ENCODE results near the gene UNCX. TPM values are rescaled to one million over a fixed set of nuclear protein-coding genes. Genes with fewer than 3 reads are reported as not detected.

Gene UNCX
- total and polyA plus RNA-seq, 2 of the 4 experiments (the other 2 are of a cell fraction), result not detected

- ATAC-seq (ENCODE audit: low read depth) (no peak), DNase-seq (no peak)
- no peak overlapping the region for H3K14ac ChIP-seq (replicated peaks; ENCODE audit: low read depth, low read length)
- H3K36me3 ChIP-seq (ENCODE audit: control insufficient read depth, insufficient read depth, low read length), result no peaks in the 10 kb centered on the region
- no peak overlapping the region for H2BK120ac ChIP-seq (ENCODE audit: low read depth, low read length)
- 0 out of 2 replicates have a peak, but pooled peaks cover 2% of the 10 kb centered on the region for H3K9me3 ChIP-seq (ENCODE audit: control insufficient read depth, insufficient read depth, low read length)
- no peak overlapping the region for H4K91ac ChIP-seq (ENCODE audit: insufficient read depth, low read depth, low read length)
- no peak overlapping the region for H3K4me2 ChIP-seq (ENCODE audit: low read depth, low read length)
- no peak overlapping the region for H3K4me3 ChIP-seq (ENCODE audit: insufficient read depth, low read depth, low read length)
- no peak overlapping the region for H2BK20ac ChIP-seq (ENCODE audit: low read depth, low read length)
- H3K79me1 ChIP-seq (ENCODE audit: low read depth in 1 of 2, low read length in 2 of 2), result no peaks in the 10 kb centered on the region
- no peak for TF ChIP-seq CTCF (conservative IDR thresholded peaks at IDR 0.05; ENCODE audit: low read depth, low read length)
- TF ChIP-seq MAZ (IDR thresholded peaks at IDR 0.05; ENCODE audit: borderline replicate concordance, low read depth, low read length), result no peak
- TF ChIP-seq ELK1 (IDR thresholded peaks at IDR 0.05; ENCODE audit: borderline replicate concordance, low read depth, low read length), result no peak
- no peak for TF ChIP-seq MXI1 (IDR thresholded peaks at IDR 0.05; ENCODE audit: borderline replicate concordance, low read depth, low read length)
- no peak for TF ChIP-seq NFE2L2 (IDR thresholded peaks at IDR 0.05; ENCODE audit: low read depth, low read length)
- TF ChIP-seq CHD1 (IDR thresholded peaks at IDR 0.05; ENCODE audit: low read depth, low read length), result no peak
- TF ChIP-seq POLR2A (IDR thresholded peaks at IDR 0.05; ENCODE audit: low read depth, low read length), result no peak
- TF ChIP-seq BHLHE40 (IDR thresholded peaks at IDR 0.05; ENCODE audit: low read depth, low read length), result no peak
- TF ChIP-seq RCOR1 (IDR thresholded peaks at IDR 0.05; ENCODE audit: insufficient replicate concordance, low read length), result no peak
- no peak for TF ChIP-seq SMC3 (IDR thresholded peaks at IDR 0.05; ENCODE audit: low read depth, low read length)
- no peak for TF ChIP-seq FOS (IDR thresholded peaks at IDR 0.05; ENCODE audit: low read depth, low read length)
- TF ChIP-seq RAD21 (IDR thresholded peaks at IDR 0.05; ENCODE audit: low read length), result no peak
- no peak for TF ChIP-seq CEBPB (IDR thresholded peaks at IDR 0.05; ENCODE audit: low read depth, low read length)
- TF ChIP-seq RFX5 (IDR thresholded peaks at IDR 0.05; ENCODE audit: low read depth, low read length), result no peak
- TF ChIP-seq MAFK (IDR thresholded peaks at IDR 0.05; ENCODE audit: low read depth, low read length), result no peak
- no peak for TF ChIP-seq USF2 (IDR thresholded peaks at IDR 0.05; ENCODE audit: low read depth, low read length)
- no peak overlapping the region for H2AFZ ChIP-seq (replicated peaks; ENCODE audit: low read length, poor library complexity)
- H4K5ac ChIP-seq (ENCODE audit: low read depth, low read length), result no peak overlapping the region
- H3K4me1 ChIP-seq (ENCODE audit: control insufficient read depth, insufficient read depth, low read length), result no peaks in the 10 kb centered on the region
- H3K9me1 ChIP-seq (ENCODE audit: insufficient read depth, low read length), result no peaks in the 10 kb centered on the region
- no peak overlapping the region for H2BK15ac ChIP-seq (ENCODE audit: low read depth, low read length)
- H2AK5ac ChIP-seq (ENCODE audit: low read depth, low read length), result no peak overlapping the region
- CTCF ChIA-PET, result no interaction called here
- H3K4ac ChIP-seq (ENCODE audit: low read depth, low read length), result no peak overlapping the region
- POLR2A ChIA-PET (ENCODE audit: unreplicated experiment), result no interaction called here
- H3K27me3 ChIP-seq (ENCODE audit: control insufficient read depth, insufficient read depth, low read length), result peaks cover 41% of the 10 kb centered on the region
- no peak overlapping the region for H3K23ac ChIP-seq (ENCODE audit: low read depth, low read length)
- H2BK5ac ChIP-seq (ENCODE audit: low read depth, low read length, poor library complexity, severe bottlenecking), result no peak overlapping the region
- in situ Hi-C loops (cut with MboI; ENCODE audit: low sequenced_read_pairs), result no loop called here
- H4K20me1 ChIP-seq (ENCODE audit: insufficient read depth, low read length), result no peaks in the 10 kb centered on the region
- BruUV-seq (replicated peaks), result no TSS peak
- intact Hi-C loops (cut with micrococcal nuclease), result no loop called here
- dilution Hi-C loops (cut with HindIII; ENCODE audit: low sequenced_read_pairs, unreplicated experiment), result no loop called here
- H3K18ac ChIP-seq (ENCODE audit: low read depth, low read length), result no peak overlapping the region
- H3K9ac ChIP-seq (ENCODE audit: low read depth, low read length), result no peak overlapping the region
- 59% methylated on average over 11 of the region's 19 CpGs; no CpG with 5 or more reads in 1 of the 2 experiments for WGBS, 2 experiments (ENCODE audit: extremely low coverage in 2 of 2, insufficient read length in 1 of 2)
- no peak overlapping the region for H4K8ac ChIP-seq (ENCODE audit: low read depth in 2 of 2, low read length in 2 of 2)
- H2AK9ac ChIP-seq (replicated peaks; ENCODE audit: low read depth, low read length, poor library complexity), result no peak overlapping the region
- H3K56ac ChIP-seq (ENCODE audit: extremely low read depth, insufficient read depth, low read length), result no peak overlapping the region
- H3K27ac ChIP-seq (ENCODE audit: insufficient read depth, low read length), result no peak overlapping the region
Observed at GRCh38 chr7:1283941-1284742, 51.5 kb downstream of the UNCX start.

Data from IMR-90 (cell line).